Fibroblast of the aortic adventitia (primary cell): ENCODE measurements around the gene ATXN7L3. TPM values are rescaled to one million over a fixed set of nuclear protein-coding genes. Genes with fewer than 3 reads are reported as not detected.

Source experiments
- DNase-seq: peaks from one replicate; pipeline ENCODE4 v3.0.0-alpha.2; 2010; ENCODE audit warnings: low read depth
- H3K4me3 ChIP-seq: 2 replicates; pipeline ENCODE4 v1.5.1; 2011; ENCODE audit warnings: low read depth, mild to moderate bottlenecking, control low read depth, low read length, moderate library complexity
- total RNA-seq: library from RNA; depleted of rRNA; stranded (reverse); fragments of >200 nt; gene quantifications from 2 replicates; pipeline ENCODE4 v1.2.3, GENCODE V29; 2012; ENCODE audit warnings: low replicate concordance
- TF ChIP-seq, protein P1 (sequence below): IDR thresholded peaks from 2 replicates; pipeline ENCODE4 v1.5.1; 2011; ENCODE audit warnings: mild to moderate bottlenecking, low read length, control low read depth, inconsistent platforms; ENCODE audit not compliant: insufficient read depth

ATXN7L3 gene
- total RNA-seq, 1 donor: 36.6 TPM

DNA sequence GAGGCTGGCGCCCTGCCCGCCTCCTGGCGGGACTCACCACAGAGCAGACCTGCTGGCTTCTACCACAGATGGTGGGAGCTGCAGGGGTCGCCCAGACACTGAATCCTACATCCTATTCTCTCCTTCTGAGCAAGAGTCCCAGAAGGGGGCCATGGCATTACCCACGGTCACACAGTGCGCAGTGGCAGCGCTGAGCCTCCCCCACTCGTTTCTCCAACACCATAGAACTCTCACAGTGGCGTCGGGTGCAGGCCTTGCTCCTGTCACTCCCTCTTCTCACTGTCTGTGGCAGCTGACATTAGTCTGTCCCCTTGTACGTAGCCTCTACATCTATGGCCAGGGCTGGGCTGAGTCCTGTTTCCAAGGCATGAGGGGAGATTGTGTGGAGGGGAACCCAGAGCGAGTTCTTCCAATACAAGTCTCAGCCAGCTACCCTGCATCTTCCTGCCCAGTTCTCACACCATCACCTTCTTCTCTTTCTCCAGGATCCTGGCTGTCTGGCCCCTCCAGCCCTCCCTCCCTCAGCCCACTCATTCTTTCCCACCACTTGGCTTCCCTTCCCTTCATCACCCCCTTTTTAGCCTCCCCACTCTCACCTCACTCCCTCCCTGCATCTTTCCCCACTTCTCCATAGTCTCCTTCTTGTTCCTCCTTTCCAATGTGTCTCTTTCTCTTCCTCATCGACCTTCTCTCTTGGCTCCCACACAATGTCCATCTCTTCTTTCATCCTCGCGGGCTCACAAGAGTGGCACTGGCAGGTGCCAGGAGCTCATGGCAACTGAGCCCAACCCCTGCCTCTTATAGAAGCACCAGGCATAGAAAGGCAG, 13.9 kb upstream of the ATXN7L3 start:
- no peak overlapping the region for H3K4me3 ChIP-seq
- TF ChIP-seq, protein P1, sequence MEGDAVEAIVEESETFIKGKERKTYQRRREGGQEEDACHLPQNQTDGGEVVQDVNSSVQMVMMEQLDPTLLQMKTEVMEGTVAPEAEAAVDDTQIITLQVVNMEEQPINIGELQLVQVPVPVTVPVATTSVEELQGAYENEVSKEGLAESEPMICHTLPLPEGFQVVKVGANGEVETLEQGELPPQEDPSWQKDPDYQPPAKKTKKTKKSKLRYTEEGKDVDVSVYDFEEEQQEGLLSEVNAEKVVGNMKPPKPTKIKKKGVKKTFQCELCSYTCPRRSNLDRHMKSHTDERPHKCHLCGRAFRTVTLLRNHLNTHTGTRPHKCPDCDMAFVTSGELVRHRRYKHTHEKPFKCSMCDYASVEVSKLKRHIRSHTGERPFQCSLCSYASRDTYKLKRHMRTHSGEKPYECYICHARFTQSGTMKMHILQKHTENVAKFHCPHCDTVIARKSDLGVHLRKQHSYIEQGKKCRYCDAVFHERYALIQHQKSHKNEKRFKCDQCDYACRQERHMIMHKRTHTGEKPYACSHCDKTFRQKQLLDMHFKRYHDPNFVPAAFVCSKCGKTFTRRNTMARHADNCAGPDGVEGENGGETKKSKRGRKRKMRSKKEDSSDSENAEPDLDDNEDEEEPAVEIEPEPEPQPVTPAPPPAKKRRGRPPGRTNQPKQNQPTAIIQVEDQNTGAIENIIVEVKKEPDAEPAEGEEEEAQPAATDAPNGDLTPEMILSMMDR: no peak
- DNase-seq: no peak

DNA sequence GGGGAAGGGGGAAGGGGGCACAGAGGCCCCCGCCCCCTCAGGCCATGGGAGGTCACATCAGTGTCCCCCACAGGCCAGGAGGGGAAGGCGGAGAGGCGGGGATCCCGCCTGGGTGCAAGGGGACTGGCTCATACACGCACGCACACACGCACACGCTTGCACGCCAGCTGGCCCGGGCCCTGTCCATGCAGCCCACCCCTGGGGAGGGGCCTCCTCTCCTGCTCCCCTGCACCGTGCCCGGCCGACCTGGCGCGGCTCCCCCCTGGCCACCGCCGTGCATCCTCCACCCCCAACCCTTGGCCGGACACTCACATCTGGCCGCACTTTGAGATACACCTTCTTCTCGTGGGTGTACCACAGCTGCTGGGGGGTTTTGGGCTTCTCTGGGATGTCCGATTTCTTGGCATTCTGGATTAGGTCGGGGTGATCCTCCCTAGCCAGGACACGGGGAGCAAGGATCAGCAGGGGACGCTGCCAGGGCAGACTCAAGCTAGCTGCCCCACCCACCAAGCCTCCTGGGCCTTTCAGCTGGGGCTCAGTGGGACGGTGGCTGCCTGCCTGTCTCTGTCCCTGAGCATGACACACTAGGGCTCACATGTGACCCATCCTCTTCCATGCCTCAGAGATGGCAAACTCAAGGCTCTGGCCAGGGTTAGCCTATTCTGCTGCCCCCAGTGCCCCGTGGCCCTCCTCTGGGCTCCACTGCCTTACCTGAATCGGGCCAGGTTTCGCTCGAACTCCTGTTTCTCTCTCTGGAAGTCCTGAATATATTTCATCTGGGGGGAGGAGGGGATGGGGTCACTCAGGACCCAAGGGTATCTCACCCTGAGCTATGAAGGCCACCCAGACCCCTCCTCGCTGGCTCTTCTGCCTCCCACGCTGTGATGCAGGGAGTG, 13.1 kb upstream of the ATXN7L3 start:
- no peak for DNase-seq
- no peak overlapping the region for H3K4me3 ChIP-seq
- TF ChIP-seq, protein P1: no peak

DNA sequence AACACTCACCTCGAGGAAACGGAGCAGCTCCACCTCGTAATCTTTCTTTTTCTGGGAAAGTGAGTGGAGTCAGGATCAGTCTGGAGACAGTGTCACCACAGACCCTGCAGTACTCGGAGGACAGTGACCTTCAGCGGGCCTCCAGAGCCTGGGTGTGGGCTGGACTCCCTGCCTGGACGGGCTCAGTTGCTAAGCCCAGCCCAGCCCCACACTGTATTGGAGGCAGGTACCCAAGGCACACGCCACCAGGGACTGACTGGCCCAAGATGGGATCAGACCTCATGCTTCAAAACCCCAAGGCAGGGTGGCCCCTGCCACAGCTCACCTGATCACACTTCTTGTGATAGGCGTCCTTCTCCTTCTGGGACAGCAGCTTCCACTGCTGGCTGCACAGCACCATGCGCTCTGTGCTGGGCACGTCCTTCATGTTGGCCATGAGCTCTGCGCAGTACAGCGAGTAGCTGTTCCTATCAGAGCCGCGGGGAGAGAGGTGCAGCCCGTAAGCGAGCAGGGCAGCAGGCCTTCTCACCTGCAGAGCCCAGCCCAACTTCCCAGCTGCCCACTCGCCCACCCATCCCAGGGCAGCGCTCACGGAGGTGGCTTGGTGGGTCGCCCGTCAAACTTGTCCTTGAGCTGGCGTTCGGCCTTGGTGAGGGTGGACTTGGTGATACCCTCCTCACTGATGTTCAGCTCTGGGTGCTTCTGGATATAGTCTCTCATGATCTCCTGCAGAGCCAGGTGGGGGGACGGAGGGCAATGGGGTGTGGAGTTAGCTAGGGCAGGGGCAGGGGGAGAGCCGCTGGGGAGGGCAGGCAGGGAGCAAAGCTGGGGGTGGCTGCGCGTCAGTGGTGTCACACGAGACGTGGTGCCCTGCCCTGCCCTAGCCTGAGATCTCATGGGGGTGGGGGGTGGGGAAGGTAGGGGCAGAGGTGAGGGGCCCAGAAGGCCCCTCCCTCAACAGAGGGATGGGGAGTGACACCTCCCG, 11.9 kb upstream of the ATXN7L3 start:
- no peak for DNase-seq
- TF ChIP-seq, protein P1: no peak
- no peak overlapping the region for H3K4me3 ChIP-seq

DNA sequence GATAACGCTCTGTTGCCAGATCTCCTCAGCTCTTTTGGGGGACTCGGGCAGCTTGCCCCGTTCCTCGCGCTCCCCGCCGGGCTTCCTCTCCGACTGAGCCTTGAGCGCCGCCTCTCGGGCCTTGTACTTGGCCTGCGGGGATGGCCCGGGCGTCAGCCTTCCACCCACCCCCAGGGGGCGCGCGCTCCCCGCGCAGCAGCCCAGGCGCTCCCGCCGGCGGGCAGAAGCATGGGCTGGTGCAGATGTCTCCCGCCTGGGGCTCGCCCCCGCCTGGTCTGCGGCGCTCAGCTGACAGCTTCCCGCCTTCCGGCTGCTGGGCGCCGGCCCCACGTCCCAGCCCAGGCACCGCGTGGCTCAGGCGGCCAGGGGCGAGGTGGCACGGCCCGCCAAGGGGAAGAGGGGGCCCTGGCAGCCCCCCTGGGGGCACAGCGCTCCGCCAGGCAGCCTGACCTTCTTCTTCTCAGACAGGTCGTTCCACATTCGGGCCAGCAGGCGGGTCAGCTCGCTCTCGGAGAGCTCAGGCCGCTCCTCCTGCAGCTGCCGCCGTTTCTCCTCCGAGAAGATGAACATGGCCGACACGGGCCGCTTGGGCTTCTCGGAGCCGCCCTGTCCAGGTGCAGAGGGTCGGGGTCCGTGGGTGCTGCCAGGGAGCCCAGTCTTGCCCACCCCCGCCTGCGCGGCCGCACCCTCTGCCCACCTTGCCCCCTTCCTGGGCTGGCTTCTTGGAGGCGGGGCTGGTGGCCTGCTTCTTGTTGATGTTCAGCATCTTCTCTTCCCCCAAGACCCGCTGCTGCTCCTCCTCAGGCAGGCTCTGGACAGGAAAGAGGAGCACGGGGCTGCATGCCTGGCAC, 10.9 kb upstream of the ATXN7L3 start:
- DNase-seq: peak; percentile 81
- TF ChIP-seq, protein P1: peak; percentile 84
- no peak overlapping the region for H3K4me3 ChIP-seq

DNA sequence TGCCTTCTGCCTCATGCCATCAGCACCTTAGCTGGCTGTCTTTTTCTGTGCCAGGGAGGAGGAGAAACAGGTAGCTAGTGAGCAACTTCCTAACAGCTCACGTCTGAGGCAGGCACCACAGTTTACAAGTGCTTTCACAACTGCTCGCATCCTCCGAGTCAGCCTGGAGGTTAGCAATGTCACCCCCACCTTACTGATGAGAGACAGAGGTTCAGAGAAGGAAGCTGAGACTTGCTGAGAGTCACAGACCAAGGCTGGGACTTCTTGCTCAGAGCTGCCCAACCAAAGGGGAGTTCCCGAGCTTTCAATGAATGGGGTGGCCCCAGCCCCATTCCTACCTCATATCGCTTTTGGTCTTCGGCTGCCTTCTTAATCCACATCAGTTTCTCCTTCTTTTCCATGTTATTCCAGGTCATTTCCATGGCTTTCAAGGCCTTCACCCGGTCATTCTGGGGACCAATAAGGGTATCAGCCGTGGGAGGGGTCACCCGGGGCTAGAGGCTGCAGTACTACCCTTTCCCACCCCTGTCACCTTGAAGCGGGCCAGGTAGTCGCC, 10.2 kb upstream of the ATXN7L3 start:
- no peak for DNase-seq
- H3K4me3 ChIP-seq: no peak overlapping the region
- TF ChIP-seq, protein P1: no peak
